GM19099 (cell line): ENCODE results near the gene ZNF586.

ENCODE experiments used
- POLR2A ChIP-seq: IDR thresholded peaks from 3 replicates; pipeline ENCODE4 v1.6.1; 2011; ENCODE audit warnings: low read depth; ENCODE audit not compliant: insufficient read length; ENCODE audit errors: extremely low read depth

ZNF586 gene

DNA sequence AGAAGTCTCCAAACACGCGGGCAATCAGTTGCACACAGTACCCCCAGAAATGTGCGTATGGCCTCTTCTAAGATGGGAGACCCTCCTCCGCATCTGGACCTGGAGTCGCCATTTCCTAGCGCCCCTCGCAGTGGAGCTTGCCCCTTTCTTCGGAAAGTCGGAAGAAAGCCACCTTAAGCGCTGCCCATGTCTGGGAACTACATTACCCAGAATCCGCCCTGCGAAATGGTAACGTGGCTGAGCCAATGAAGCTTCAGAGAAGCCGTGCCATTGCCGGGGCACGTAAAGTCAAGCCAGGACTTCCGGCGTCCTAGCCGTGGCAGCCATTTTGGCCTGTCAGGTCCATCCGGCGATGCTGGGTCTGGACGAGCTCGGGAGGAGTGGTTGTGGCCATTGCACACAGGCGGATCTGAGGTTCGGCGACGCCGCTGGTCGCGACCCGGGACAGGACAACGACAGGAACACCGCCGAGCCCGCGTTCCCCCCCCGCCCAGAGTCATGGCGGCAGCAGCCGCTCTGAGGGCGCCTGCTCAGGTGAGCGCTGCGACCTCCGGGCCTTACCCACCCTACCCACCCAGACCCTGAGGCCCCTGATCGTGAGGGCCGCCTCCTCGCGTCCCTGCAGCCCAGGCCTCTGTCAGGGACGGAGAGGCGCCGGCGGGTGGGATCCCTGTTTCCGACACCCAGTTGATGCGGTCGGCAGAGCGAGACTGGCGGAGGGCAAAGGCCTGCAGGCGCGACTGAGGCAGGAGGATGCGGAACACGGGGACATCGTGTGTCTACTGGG, at the start of gene ZNF586:
TSS of gene ZNF586 (plus strand) at position 332 of the 787 bp plus-strand sequence. CDS start at position 499, 167 bp downstream.
- peak; percentile 82 for TF ChIP-seq POLR2A

DNA sequence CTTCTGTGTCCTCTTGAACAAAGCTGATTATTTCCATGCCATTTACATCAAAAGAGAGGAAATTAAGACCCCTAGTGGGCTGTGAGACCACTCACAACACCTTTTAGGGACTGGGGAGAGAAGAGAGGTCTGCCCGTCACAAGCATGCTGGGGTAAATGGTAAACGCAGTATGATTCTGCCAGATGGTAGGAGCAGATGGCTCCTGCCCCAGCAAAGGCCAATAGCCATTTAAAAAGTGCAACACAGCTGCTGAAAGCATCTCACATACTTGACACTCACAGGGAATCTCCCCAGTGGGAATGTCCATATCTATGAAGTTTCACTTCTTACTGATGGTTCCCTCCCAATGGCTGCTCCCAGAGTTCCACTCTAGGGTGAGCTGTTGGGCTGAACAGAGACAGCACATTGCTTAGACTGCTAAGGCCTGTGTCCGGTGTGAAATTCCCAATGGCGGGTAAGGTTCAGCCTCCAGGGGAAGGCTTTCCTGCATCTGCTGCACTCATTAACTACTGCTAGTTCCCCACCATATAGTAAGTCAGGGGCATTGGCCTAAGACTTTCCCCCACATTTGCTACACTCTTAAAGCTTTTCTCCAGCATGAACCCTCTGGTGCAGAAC, 49.5 kb upstream of the ZNF586 start:
- no peak for TF ChIP-seq POLR2A

DNA sequence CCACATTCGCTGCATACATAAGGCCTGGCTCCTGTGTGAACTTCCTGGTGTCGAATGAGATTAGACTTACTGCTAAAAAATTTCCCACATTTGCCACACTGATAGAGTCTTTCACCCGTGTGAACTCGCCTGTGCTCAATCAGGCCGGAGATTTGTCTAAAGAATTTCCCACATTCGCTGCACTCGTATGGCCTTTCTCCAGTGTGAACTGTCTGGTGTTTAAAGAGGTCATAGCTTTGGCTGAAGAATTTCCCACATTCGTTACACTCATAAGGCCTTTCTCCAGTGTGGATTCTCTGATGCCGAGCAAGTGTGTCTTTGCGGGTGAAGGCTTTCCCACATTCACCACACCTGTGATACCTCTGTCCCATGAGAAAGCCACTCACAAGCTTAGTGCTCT, 48.6 kb upstream of the ZNF586 start:
- TF ChIP-seq POLR2A = no peak

DNA sequence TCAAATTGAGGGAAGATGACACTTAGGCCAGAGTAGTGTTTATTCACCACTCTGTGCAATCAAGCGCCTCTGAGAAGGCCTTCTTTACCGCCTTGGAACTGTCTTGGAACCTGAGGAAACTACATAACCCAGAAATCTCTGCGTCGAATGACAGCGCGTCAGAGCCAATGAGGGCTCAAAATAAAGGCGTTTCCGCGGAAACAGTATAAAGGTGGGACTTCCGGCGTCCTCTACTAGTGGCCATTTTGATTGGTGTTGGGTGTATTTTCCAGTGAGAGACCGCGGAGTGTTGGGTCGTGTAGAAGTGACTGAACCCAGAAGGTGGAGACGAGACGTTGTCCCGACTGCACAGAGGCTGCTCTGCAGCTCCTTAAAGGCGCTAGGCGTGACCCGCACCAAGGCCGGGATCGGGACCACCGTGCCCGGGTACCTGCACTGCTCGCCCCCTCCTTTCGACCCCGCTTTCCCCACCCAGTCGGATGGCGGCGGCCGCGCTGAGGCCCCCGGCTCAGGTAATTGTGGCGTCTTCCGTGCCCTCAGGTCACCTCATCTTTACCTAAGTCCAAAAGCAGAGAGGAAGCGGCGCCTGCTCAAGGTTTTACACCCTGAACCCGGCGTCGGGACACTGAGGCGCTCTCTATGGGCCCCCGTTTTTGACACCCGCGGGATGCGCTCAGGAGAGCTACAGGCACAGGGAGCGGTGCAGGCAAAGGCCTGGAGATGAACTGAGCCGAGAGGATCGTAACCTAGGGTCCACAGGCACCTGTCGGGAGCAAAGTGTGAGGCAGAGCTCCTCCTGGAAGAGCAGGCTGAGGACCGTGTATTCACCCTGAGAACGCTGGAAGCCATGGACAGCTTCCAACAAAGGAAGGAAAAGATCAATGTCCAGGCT, 22.6 kb upstream of the ZNF586 start, which contains the start of gene ZNF776:
TSS of gene ZNF776 (plus strand) at position 236 of the 892 bp plus-strand sequence. CDS start at position 480, 244 bp downstream.
- TF ChIP-seq POLR2A = peak; percentile 84

DNA sequence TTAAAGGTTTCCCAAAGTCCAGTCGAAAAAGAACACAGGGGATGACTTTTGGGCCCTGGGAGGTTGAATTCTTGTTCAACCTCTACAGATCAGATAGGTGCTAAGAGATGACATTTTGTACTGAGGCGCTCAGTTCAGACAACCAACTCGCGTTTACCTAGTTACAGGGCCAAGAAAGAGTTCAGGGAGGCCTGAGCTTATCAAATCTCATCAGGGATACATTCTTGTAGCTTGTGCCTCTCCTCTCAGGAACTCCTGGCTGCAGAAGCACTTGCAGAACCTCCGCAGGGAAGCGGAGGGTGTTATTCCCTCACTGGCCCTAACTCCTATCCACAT, 22.0 kb upstream of the ZNF586 start:
- TF ChIP-seq POLR2A = no peak

DNA sequence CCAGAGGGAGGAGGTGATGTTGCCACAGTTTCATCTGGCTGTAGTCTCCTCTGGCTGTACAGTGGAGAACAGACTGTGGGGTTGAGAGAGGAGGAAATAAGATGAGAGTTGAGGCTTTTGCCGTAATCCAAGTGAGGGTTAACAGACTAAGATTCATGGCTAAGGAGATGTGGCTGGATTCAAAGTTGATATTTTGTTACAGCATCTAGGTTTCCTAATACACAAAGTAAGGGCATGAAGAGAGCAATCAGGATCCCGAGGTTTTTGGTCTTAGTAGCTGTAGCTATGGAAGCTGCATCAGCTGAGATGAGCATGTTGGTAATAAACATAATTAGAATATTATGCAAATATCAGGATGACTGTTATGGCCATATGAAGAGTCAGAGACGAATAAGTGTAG, 21.4 kb upstream of the ZNF586 start:
- no peak for TF ChIP-seq POLR2A

DNA sequence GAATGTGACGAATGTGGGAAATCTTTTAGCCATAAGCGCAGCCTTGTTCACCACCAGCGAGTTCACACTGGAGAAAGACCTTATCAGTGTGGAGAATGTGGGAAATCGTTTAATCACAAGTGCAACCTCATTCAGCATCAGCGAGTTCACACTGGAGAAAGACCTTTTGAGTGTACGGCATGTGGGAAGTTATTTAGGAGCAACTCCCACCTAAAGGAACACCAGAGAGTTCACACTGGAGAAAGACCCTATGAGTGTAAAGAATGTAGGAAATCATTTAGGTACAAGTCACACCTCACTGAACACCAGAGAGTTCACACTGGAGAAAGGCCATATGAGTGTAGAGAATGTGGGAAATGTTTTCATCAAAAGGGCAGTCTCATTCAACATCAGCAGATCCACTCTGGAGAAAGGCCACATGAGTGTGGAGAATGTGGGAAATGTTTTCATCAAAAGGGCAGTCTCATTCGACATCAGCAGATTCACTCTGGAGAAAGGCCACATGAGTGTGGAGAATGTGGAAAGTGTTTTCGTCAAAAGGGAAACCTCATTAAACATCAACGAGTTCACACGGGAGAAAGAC, 15.3 kb upstream of the ZNF586 start:
- TF ChIP-seq POLR2A = no peak

DNA sequence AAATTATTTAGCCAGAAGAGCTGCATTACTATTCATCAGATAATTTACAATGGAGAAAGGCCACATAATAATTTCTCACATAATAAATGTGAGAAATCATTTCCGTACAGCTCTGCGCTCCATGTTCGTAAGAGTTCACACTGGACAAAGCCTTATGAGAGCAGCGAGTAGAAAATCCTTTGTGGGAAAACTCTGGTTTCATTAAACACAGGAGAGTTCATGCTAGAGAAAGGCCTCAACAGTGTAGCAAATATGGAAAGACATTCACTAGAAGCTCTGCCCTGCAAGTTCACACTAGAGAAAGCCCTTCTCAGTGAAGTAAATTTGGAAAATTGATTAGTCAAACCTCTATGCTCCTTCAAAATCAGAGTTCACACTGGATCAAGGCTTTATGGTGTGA, 14.4 kb upstream of the ZNF586 start:
- no peak for TF ChIP-seq POLR2A

DNA sequence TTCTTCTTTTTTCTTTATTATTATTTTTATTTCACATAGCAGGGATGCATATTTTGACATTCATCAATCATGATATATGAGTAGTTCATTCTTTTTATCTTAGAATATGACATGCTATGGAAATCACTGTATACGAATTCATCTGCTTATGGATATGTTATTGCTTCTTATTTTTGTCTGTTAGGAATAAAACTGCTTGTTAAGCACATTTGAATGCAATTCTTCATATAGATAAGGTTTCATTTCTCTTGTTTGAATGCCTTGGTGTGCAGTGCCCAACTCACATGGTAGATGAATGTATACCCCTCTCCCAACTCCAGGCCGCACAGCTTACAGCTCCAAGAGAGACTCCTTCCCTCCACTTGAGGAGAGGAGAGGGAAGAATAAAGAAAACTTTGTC, 11.5 kb upstream of the ZNF586 start:
- no peak for TF ChIP-seq POLR2A

DNA sequence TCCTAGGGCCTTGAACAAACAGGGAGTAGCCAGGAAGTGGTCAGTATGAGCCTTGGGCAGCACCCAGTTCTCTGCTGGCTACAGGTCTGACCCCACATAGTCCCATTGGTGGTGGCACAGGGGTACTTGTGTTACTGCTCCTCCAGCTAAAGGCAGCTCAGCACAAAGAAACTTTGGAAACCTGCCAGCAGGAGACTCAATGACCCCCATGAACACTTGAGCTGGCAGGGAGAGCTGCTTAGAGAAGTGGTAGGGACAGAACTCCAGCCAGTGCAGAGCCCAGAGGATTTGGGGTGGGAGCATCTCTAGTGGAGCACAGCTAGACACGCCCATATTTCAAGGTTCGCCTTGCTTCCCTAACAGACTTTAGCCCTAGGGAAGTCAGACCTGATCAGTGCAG, 10.4 kb upstream of the ZNF586 start:
- no peak for TF ChIP-seq POLR2A

DNA sequence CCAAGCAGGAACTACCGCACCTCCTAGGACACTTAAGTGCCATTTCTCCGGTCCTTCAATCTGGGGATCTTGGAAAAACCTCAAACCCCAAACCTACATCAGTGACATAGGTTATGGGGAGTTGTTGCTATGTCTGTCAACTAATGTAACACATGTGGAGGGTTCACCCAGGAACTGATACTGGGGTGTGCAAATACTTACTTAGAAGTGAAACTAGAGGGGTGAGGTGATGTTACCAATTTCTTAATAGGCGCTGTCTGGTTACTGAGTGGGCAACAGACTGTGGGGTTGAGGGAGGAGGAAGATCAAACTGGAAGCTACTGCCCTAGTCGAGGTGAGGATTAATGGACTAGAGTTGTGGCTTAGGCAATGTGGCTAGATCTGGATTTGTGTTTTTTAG, 1.9 kb downstream of the ZNF586 start:
- TF ChIP-seq POLR2A = no peak

DNA sequence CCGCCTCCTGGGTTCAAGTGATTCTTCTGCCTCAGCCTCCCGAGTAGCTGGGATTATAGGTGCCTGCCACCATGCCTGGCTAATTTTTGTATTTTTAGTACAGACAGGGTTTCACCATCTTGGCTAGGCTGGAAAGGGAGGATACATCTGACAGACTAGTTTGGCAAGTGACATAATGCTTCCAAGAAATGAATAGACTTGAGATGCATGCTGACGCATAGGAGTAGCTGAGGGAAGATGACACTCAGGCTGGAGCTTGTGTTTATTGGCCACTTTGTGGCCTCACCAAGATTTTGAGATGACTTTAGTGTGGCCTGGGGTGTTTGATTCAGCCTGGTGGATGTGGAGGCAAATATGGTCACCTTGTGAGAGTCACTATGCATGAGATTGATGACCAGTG, 4.0 kb downstream of the ZNF586 start:
- TF ChIP-seq POLR2A = no peak

DNA sequence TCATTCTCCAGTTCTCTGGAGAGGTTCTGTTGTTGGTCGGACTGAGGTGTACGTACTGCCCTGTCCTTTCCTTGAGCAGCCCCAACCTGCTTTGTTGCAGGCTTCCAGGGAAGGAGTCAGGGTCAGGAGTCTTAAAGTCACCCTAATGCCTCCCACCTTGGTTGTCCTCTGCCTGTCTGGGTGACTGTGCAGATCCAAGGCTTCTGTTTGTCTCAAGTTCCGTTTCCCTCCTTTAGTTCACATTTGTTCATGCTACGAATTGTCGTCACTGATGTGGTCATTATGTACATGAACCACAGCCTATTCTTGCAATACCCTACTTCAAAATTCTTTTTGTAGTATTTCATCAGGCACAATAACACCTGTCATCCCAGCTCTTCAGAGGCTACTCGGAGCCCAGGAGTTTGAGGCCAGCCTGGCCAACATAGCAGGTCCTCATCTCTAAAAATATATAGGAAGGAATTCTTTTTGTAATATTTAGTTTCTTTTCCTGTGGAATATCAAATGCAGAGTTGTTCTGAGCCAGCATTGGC, 7.4 kb downstream of the ZNF586 start:
- no peak for TF ChIP-seq POLR2A

DNA sequence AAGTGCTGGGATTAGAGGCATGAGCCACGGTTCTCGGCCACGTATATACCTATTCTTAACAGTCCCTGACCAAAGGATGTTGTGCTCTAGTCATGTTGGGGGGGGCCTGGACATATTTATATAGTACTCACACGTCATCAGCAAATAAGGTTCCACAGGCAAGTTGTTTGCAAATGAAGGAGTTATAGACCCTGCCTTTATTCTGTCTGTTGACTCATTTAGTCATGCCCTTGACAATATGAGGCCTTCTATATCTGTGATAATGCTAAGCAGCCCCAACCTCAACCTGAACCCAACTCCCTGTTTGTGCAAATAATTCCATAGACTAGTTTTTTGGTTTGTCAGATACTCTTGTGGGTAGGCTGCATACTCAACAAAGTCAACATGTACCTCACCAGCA, 8.9 kb downstream of the ZNF586 start:
- TF ChIP-seq POLR2A = no peak
